ENCODE measurements around the gene AAGAB.

AAGAB gene

DNA sequence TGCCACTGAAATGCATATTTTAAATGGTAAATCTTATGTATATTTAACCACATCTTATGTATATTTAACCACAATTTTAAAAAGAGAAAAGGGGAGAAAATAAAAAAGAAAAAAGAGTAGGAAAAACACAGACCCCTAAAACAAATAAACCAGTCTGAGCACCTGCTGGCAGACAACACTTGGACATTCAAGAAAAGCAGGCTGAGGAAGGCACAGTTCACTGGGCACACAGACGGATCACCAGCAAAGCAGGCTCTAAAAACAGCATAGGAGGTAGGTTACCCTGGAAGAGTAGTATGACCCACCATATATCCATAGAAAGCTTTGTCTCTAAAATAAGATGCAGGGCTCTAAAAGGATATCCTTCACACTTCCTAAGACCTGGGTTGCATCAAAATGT is 27.0 kb downstream of the AAGAB start:
- Histone ChIP-seq H3K4me1 (ENCODE audit: control insufficient read depth, insufficient read depth, low read length) (no peaks in the 10 kb centered on the region), H3K36me3 (ENCODE audit: control insufficient read depth in 2 of 2, insufficient read depth in 1 of 2, low read length in 2 of 2) (peaks cover 24 to 35% of the 10 kb centered on the region in 2 experiments), H3K27ac (ENCODE audit: extremely low read depth, low read depth, low read length) (no peak overlapping the region), H3K9me3 (ENCODE audit: control insufficient read depth, insufficient read depth, low read depth, low read length) (no peaks in the 10 kb centered on the region), H3K4me3 (ENCODE audit: low read depth, low read length) (no peak overlapping the region)
- ChIA-PET POLR2A (no interaction called here), CTCF (interaction anchor here (0.5 to 1.0 kb wide), 2 partner anchors 11 to 12 kb away, joined by 3 to 4 read pairs; no protein-coding TSS in a partner anchor)
- no peak for TF ChIP-seq IKZF3 (tag by site-specific recombination; IDR thresholded peaks at IDR 0.05)
- TF ChIP-seq ZNF416 (tag by site-specific recombination; IDR thresholded peaks at IDR 0.05): no peak
- no peak for TF ChIP-seq ZNF426 (tag by site-specific recombination; IDR thresholded peaks at IDR 0.05)
- TF ChIP-seq ZNF707 (tag by site-specific recombination; IDR thresholded peaks at IDR 0.05): no peak
- TF ChIP-seq ZNF138 (tag by site-specific recombination; IDR thresholded peaks at IDR 0.05; ENCODE audit: borderline replicate concordance): no peak
- no peak for TF ChIP-seq ZBTB21 (tag by site-specific recombination; IDR thresholded peaks at IDR 0.05)
- TF ChIP-seq OSR2 (tag by site-specific recombination; IDR thresholded peaks at IDR 0.05): no peak
- no peak for TF ChIP-seq ZNF791 (tag by site-specific recombination; IDR thresholded peaks at IDR 0.05)
- no peak for TF ChIP-seq ZBTB7A (tag by site-specific recombination; IDR thresholded peaks at IDR 0.05; ENCODE audit: low read depth)
- TF ChIP-seq PRDM10 (tag by site-specific recombination; IDR thresholded peaks at IDR 0.05): no peak
- no peak for TF ChIP-seq SP7 (tag by site-specific recombination; IDR thresholded peaks at IDR 0.05)
- TF ChIP-seq ZNF398 (tag by site-specific recombination; IDR thresholded peaks at IDR 0.05): no peak
- TF ChIP-seq ZNF18 (tag by site-specific recombination; IDR thresholded peaks at IDR 0.05): no peak
- no peak for TF ChIP-seq ZNF530 (tag by site-specific recombination; IDR thresholded peaks at IDR 0.05; ENCODE audit: low read depth)
- TF ChIP-seq CTCF (tag by site-specific recombination; IDR thresholded peaks at IDR 0.05): no peak
- TF ChIP-seq ZNF266 (tag by site-specific recombination; IDR thresholded peaks at IDR 0.05; ENCODE audit: low read depth): no peak
- no peak for TF ChIP-seq ZNF175 (tag by site-specific recombination; IDR thresholded peaks at IDR 0.05)
- TF ChIP-seq ZSCAN30 (tag by site-specific recombination; IDR thresholded peaks at IDR 0.05): no peak
